HG03442 (cell line): ENCODE results near the gene MAG.

Experiments
- ATAC-seq: cut with Tn5 transposase; IDR thresholded peaks from one replicate; pipeline ENCODE4 v1.9.1; 2021; ENCODE audit warnings: mild to moderate bottlenecking, moderate library complexity; ENCODE audit not compliant: unreplicated experiment

The MAG gene

DNA sequence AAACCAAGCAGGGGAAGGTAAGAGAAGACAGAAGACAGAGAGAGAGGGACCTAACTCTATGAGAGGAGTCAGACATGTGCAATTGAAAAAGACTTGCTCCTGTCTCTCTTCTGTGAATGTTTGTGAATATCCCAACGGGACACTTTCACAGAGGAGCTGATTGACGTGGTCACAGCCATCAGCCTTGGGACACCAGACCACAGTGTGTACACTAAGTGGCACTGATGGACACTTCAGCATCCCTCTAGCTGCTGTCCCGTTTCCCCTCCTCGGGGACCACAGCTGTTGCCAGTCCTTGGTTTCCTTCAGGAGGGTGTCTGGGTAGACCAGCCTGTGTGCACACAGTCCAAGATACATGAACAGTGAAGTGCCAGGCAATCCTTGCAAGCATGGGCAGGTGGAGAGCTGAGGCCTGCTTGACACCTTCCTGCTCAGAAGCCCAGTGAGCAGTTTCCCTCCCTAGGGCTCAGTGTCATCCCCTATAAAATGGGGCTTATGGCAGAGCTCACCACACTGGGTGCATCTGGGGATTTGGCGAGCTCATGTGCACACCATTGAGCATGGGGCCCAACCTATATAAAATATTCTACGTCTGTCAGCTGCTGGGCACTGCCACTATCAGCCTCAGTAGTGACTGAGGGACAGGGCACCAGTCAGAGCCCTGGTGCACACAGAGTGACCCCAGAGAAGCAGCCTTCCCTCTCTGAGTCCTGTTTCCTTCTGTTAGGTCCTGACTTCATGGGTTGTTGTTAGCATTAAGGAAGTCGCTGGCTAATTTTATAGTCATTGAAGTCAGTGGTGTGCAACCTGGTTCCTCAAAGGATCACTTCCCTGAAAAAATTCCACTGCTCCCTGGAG lies 27.5 kb upstream of the MAG start:
- ATAC-seq = no peak

DNA sequence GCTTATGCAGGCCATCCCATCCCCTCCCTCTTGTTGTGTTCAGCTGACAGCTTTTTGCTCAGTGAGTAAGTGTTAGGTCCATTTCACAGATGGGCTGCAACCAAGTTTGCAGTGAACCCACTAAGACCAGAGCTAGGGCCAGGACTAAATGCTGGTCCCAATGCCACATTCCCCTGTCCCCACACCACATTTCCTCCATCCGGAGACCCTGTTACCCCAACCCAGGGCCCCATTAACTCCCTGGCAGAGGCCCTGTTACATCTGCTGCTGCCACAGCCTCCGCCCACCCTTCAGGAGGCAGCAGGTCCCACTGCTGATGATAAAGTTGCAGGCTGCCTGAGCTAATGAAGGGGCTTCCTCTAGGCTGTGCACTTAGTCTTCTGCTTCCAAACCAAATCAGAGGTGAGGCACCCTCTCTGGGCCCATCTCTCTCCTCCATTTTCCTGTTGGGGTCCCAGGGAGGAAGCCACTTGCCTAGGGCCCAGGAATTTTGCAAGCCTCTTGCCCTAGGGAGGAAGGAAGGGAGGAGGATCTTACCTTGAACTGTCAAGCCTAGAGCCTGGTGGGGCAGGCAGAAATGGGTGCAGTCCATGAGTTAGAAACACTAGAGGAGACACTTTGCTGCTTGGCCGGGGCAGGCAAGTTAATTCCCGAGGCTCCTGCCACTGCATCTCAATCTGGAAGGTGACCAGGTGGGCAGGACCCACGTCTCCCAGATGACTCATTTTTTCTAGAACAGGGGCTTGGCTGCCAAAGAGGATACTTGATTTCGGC lies 26.6 kb upstream of the MAG start:
- no peak for ATAC-seq

DNA sequence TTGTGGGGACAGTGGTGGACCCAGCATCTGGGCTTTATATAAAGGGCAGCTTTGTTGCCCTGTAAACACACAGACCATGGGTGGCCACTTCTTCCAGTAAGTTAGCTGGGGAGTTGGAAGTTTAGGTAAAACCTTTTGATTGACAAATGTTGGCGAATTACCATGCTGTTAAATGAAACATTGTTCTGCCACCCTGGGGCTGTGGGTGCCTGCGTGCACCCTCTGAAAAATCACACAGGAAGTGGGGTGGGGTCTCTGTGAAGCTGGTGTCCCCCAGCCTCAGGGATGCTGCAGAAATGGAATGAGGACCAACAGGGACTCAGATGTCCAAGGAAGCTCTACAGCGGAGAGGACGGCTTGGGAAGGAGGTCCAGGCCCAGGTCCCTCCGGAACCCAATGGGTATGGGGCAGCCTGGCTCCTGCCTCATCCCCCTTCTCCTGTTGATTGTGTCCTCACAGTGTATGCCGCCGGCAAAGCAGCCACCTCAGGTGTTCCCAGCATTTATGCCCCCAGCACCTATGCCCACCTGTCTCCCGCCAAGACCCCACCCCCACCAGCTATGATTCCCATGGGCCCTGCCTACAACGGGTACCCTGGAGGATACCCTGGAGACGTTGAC lies 26.0 kb upstream of the MAG start:
- ATAC-seq = no peak

DNA sequence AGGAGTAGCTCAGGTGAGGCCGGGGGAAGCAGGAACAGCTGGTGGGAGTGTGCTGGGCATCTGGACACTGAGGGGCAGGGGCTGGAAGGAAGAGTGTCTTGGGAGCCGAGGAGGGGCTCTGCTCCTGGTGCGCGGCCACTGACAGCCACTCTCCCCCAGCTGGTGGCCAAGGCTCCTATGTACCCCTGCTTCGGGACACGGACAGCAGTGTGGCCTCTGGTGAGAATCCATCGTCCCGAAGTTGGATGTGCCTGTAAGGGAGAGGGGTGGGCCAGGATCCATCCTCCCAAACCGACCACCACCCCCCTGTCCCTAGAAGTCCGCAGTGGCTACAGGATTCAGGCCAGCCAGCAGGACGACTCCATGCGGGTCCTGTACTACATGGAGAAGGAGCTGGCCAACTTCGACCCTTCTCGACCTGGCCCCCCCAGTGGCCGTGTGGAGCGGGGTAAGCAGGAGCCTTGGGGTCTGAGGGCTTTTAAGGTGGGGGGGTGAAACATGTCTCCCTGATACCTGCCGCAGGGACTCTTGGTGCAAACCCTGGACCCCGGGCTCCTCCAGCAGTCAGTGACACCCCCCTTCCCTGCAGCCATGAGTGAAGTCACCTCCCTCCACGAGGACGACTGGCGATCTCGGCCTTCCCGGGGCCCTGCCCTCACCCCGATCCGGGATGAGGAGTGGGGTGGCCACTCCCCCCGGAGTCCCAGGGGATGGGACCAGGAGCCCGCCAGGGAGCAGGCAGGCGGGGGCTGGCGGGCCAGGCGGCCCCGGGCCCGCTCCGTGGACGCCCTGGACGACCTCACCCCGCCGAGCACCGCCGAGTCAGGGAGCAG lies 25.2 kb upstream of the MAG start:
- ATAC-seq = no peak

DNA sequence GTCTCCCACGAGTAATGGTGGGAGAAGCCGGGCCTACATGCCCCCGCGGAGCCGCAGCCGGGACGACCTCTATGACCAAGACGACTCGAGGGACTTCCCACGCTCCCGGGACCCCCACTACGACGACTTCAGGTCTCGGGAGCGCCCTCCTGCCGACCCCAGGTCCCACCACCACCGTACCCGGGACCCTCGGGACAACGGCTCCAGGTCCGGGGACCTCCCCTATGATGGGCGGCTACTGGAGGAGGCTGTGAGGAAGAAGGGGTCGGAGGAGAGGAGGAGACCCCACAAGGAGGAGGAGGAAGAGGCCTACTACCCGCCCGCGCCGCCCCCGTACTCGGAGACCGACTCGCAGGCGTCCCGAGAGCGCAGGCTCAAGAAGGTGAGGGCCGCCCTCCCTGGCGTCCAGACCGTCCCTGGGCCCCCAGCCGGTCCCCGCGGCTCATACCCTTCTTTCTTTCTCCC lies 24.6 kb upstream of the MAG start:
- ATAC-seq = no peak

DNA sequence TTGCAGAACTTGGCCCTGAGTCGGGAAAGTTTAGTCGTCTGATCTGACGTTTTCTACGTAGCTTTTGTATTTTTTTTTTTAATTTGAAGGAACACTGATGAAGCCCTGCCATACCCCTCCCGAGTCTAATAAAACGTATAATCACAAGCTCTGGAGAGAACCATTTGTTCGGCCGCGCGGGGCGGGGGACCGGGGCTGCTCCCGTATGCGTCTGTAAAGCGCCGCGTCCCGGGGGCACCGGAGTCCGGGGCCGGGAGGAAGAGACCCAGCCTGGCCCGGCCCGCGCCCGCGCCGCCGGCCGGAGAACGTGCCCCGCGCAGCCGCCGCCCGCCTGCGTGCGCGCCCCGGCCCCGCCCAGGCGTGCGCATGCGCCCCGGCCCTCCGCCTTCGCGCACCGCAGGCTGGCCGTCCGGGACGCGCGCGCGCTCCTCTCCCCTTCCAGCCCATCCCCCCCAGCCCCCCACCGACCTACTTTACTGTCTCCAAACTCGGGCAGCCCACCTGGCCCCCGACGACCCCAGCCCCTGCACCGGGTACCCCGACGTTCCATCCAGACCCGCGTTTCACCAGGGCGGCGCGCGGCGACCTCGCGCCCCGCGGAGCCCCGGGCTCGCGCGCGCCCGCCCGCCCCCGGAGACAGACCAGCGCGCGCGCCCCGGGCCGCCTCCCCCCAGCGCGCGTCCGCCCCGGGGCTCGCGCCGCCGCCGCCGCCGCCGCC lies 24.0 kb upstream of the MAG start:
- peak; percentile 41 for ATAC-seq

DNA sequence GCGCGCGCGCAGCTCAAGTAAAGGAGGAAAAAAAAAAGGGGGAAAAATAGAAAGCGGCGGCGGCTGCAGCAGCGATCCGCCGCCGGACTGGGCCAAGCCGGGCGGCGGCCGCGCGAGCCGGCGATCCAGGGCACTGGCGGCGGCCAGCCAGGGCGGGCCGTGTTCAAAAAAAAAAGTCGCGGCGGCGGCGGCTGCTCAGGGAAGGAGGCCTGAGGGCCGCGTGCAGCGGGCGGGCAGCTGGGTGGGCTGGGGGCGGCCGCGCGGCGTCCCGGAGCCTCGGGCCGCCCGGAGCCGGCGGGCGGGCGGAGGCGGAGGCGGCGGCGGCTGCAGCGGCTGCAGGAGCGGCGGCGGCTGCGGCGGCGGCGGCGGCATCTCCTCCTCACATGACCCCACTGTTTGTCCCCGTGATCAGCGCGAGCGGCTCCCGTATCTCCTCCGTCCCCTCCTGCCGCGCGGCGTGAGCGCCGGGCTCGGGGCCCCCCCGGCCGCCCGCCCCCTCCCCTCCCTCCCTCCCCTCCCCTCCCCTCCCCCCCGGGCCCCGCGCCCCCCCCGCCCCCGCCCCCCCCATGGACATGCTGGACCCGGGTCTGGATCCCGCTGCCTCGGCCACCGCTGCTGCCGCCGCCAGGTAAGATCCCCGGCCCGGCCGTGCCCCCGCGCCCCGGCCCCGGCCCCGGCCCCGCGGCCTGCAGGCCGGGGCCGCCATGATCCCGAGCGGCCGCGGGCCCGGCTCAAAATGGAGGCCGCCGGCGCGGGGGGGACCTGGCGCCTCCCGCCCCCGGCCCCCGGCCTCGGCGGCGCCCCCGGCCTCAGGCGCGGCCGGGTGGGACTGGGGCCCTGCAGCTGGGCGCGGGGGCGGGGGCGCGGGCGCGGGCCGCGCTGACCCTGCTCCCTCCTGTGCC lies 23.2 kb upstream of the MAG start, which contains the start of gene USF2:
Gene USF2, plus strand, starts transcription at position 427 of the 902 bp plus-strand sequence. Its CDS starts 140 bp downstream, at position 567.
- ATAC-seq = peak; percentile 24

DNA sequence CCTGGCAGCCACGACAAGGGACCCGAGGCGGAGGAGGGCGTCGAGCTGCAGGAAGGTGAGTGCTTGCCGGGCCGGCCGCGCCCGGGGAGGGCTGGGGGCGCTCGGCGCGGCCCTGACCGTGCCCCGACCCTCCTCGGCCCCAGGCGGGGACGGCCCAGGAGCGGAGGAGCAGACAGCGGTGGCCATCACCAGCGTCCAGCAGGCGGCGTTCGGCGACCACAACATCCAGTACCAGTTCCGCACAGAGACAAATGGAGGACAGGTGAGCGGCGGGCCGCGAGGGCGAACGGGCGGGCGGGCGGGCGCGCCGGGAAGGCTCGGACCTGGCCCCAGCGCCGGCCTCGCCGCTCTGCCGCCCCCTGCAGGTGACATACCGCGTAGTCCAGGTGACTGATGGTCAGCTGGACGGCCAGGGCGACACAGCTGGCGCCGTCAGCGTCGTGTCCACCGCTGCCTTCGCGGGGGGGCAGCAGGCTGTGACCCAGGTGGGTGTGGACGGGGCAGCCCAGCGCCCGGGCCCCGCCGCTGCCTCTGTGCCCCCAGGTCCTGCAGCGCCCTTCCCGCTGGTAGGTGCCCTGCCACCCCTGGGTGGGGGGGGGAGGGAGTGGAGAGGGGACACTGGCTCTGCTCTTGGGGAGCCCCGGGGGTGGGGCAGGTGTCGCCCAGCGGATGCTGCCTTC lies 22.4 kb upstream of the MAG start:
- ATAC-seq = peak; percentile 55

DNA sequence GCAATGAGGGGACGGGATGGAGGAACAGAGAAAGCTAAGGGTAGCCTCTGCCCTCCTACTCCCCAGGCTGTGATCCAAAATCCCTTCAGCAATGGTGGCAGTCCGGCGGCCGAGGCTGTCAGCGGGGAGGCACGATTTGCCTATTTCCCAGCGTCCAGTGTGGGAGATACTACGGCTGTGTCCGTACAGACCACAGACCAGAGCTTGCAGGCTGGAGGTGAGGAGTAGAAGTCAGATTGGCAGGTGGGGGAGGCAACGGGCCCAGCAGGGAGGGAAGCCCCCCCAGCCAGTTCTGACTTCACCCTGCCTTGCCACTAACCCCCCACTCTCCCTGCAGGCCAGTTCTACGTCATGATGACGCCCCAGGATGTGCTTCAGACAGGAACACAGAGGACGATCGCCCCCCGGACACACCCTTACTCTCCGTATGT lies 21.6 kb upstream of the MAG start:
- no peak for ATAC-seq

DNA sequence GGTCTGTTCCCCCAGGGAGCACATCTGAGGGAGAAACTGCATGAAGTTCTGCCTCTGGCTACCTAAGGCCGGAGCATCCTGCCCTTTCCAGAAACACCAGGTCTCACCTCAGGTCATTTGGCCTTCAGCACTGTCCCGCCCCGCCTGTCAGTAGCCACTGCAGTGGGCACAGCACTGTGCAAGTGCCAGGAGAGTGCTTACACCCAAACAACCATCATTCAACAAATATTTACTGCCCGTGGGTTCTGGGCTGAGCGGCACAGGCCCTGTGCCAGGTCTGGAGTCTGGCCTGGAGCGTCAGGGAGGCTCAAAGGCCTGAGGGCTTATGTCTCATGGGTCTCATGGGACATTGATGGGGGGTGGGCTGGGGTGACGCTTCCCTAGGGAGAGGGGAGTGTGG lies 20.4 kb upstream of the MAG start:
- no peak for ATAC-seq

DNA sequence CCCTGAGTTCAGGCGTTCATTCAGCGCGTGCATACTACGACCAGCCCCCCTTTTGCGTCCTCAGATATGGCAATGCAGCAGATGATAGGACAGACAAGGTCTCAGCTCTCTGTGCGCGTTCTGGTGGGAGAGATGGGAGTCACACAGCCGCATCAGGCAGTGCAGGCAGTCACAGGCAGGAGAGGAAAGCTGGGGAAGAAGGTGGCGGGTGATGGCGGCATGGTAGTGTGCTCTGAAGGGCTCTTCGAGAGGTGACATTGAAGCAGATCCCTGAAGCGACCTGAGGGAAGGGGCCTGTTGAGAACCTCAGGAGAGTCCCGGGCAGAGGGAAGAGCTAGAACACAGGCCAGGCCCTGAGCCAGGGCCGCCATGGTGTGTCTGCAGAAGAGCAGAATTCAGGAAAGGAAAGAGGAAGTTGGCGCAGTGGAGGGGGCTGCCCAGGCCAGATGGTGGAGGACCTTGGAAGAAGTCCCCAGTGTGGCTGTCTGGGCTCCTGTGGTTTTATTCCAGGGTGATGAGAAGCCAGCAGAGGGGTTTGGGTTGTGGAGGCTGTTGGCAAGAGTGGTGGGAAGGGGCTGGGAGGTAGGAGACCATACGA lies 19.7 kb upstream of the MAG start:
- no peak for ATAC-seq

DNA sequence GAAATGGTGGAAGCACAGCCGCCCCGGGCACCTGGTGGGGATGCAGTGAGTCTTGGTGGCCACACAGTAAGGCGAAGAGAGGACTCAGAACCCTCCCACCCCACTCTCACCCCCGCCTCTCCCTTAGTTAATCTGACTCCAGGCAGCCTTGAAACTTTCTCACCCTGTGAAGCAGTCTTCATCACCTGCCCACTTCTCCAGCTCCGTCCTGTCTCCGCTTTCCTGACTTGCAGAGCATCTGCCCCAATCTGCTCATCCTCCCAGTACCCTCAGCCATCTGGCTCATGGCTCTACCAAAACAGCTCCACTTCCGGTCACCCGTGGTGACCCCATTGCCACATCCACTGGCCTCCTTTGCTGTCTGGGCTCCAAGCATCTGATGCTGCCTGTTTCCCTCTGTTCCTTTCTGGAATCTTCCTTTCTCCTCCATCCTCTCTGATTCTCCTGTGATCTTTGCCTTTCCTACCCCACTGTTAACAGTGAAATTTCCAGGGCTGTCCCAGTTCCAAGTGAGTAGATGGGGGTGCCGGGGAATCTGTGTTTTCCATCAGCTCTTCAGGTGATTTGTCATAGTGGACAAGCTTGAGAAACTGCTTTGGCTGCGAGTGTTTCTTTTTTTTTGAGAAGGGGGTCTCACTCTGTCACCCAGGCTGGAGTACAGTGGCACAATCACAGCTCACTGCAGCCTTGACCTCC lies 18.9 kb upstream of the MAG start:
- no peak for ATAC-seq

DNA sequence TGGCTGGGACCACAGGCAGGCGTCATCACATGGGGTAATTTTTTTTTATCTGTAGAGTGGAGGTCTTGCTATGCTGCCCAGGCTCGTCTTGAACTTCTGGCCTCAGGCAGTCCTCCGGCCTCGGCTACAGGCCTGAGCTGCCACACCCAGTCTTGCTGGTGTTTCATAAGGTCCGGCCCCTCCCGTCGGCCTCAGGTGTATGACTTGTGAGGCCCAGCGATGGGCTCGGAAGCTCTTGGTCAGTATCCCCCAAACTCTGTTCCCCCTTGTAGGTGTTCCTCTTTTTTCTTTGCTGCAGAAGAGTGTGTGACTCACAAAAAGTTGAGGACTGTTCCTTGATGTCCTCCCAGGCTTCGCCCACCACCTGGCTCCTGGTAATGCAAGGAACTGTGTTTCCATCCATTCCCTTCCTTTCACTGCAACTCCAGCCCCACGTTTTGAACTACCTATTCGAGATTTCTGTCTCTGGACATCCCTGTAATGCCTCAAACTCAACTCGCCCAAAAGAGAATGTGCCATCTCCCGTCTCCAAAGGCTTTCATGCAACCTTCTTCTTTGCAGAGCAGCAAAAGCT lies 18.2 kb upstream of the MAG start:
- ATAC-seq = no peak

DNA sequence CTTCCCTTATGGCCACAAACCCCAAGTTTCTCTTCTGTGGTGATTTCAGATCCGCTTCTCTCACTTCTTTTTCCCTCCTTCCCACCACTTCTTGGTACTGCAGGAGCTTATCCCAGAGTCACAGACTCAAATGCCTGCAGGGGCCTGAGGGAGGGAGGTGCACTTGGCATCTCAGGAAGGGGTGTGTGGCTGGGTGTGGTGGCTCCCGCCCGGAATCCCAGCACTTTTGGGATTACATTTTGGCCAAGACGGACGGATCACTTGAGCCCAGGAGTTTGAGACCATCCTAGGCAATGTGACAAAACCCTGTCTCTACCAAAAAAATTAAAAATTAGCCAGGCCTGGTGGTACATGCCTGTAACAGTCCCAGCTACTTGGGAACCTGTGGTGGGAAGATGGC lies 17.6 kb upstream of the MAG start:
- no peak for ATAC-seq

DNA sequence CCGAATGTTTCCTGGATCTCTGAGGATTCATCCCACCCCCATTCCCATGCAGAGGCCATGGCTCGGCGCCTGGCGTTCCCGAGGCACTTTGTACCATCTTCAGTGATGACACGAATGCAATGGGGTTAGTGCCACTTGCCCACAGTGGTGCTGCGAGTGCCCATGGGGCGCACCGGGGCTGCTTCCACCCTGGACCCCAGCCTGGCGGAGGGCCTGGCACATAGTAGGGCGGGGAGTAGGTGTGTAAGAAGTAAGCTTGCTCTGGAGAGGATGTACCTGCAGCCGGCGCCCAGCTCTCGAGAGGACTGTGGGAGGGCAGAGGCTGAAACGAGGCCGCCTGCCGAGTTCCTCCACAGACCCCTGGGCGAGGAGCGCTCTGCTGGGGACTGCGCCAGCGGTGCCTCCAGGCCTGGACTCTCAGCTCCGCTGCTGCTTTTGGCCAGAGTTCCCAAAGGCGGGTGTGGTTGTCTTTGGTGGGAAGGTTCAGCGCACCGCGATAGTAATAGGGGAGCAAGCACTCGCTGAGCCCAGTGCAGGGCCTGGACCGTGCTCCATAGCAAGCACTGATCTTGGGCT lies 15.2 kb upstream of the MAG start:
- no peak for ATAC-seq

DNA sequence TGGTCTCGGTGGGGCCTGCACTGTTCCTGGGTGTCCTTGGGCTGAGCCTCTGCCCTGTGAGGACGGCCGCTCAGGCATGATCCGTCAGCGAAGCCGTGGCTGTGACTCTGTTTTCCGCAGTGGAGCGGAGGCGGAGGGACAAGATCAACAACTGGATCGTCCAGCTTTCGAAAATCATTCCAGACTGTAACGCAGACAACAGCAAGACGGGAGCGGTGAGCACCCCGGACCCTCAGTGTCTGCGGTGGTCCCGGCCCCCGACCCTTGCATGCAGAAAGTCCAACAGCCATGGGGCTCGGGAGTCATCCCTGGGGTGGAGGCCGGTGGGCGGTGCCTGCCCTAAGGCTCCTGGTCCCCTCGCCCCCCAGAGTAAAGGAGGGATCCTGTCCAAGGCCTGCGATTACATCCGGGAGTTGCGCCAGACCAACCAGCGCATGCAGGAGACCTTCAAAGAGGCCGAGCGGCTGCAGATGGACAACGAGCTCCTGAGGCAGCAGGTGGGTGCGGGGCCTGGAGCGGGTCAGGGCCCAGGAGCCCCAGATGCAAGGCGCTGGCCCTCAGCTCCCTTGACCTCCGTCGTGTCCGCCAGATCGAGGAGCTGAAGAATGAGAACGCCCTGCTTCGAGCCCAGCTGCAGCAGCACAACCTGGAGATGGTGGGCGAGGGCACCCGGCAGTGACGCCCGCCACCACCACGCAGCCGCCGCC lies 13.2 kb upstream of the MAG start:
- ATAC-seq = no peak
